NOMO-1 (cell line): Measurements from ENCODE around the gene AHSG.
A peak's percentile ranks its signal among the peaks of the same experiment; 100 is the strongest.

Source experiments
- DNase-seq, 2 experiments: peaks; one replicate each; lab custom pipeline; 2025; ENCODE audit not compliant: unreplicated experiment in 2 of 2; lab: John Stamatoyannopoulos, UW

The AHSG gene

GRCh38 chr3:186639778-186640472, 27.1 kb downstream of the AHSG start, which contains the start of gene FETUB:
Gene FETUB, plus strand, starts transcription at chr3:186640399. Its CDS starts 62 bp downstream, at chr3:186640461.
- DNase-seq = no peak

GRCh38 chr3:186640473-186640818, 27.6 kb downstream of the AHSG start:
- no peak for DNase-seq

GRCh38 chr3:186640929-186641328, 28.1 kb downstream of the AHSG start:
- no peak for DNase-seq

GRCh38 chr3:186642014-186642413, 29.2 kb downstream of the AHSG start:
- DNase-seq = no peak

- DNase-seq = no peak
Measured at GRCh38 chr3:186643493-186643892, 30.6 kb downstream of the AHSG start.

GRCh38 chr3:186644683-186645082, 31.8 kb downstream of the AHSG start:
- DNase-seq = no peak

GRCh38 chr3:186646106-186646505, 33.2 kb downstream of the AHSG start:
- no peak for DNase-seq

- no peak for DNase-seq
Measured at GRCh38 chr3:186646841-186647240, 34.0 kb downstream of the AHSG start.

GRCh38 chr3:186648851-186649250, 36.0 kb downstream of the AHSG start:
- no peak for DNase-seq

GRCh38 chr3:186651678-186652215, 38.9 kb downstream of the AHSG start:
- no peak for DNase-seq

- no peak for DNase-seq
Measured at GRCh38 chr3:186653080-186653707, 40.3 kb downstream of the AHSG start.

- DNase-seq = no peak
Measured at GRCh38 chr3:186653984-186654383, 41.1 kb downstream of the AHSG start.

GRCh38 chr3:186663361-186664118, 50.7 kb downstream of the AHSG start:
- DNase-seq = no peak

GRCh38 chr3:186664119-186664495, 51.2 kb downstream of the AHSG start:
- DNase-seq = no peak

- no peak for DNase-seq
Measured at GRCh38 chr3:186664506-186664905, 51.6 kb downstream of the AHSG start.

GRCh38 chr3:186665625-186666188, 52.8 kb downstream of the AHSG start, which contains the start of gene HRG:
Gene HRG, plus strand, starts transcription at chr3:186666014. Its CDS starts 18 bp downstream, at chr3:186666032.
- no peak for DNase-seq

- no peak for DNase-seq
Measured at GRCh38 chr3:186668426-186668825, 55.6 kb downstream of the AHSG start.

- no peak for DNase-seq
Measured at GRCh38 chr3:186669378-186670084, 56.7 kb downstream of the AHSG start.

GRCh38 chr3:186670155-186670554, 57.3 kb downstream of the AHSG start:
- DNase-seq = peak in 1 of 2 experiments; percentile 27
